HepG2 (cell line): ENCODE measurements around the gene PIP5KL1. TPM values are rescaled to one million over a fixed set of nuclear protein-coding genes. Genes with fewer than 3 reads are reported as not detected.

Experiments used
- AGO1 ChIP-seq: fragments of 200-400 bp; formaldehyde crosslinking; IDR thresholded peaks from 2 replicates; pipeline ENCODE4 v1.6.1; 2017; ENCODE audit warnings: mild to moderate bottlenecking, low read depth, low read length, moderate library complexity; ENCODE audit not compliant: poor library complexity, severe bottlenecking
- FOXP1 ChIP-seq, 2 experiments: fragments of 450-650 bp in 1 of 2; IDR thresholded peaks; 2 replicates each; pipeline ENCODE4 v1.6.1; 2017 to 2018; ENCODE audit warnings: antibody characterized with exemption in 1 of 2
- GABPA ChIP-seq, 2 experiments: IDR thresholded peaks; 2 replicates each; pipeline ENCODE4 v1.6.1; 2011 to 2016; ENCODE audit warnings: low read depth in 2 of 2, low read length in 1 of 2, missing biosample characterization in 1 of 2, missing genetic modification characterization in 1 of 2
- HNRNPH1 ChIP-seq: fragments of 200-400 bp; formaldehyde crosslinking; optimal IDR thresholded peaks from 2 replicates; pipeline ENCODE3; 2017; ENCODE audit warnings: mild to moderate bottlenecking, low read depth, low read length
- JDP2 ChIP-seq: sonication (generic); formaldehyde crosslinking; IDR thresholded peaks from 2 replicates; pipeline ENCODE4 v1.8.1; 2022; ENCODE audit warnings: missing genetic modification reagents, borderline replicate concordance
- MLX ChIP-seq: IDR thresholded peaks from 2 replicates; pipeline ENCODE4 v1.6.1; 2016
- MTERF4 ChIP-seq: sonication (generic); formaldehyde crosslinking; IDR thresholded peaks from 2 replicates; pipeline ENCODE4 v1.8.0; 2023; ENCODE audit warnings: mild to moderate bottlenecking, missing genetic modification reagents
- SIN3A ChIP-seq: IDR thresholded peaks from 2 replicates; pipeline ENCODE4 v1.6.1; 2011; ENCODE audit warnings: low read depth, mild to moderate bottlenecking, control low read depth, low read length, borderline replicate concordance
- TOE1 ChIP-seq: sonication (generic); formaldehyde crosslinking; IDR thresholded peaks from 2 replicates; pipeline ENCODE4 v1.4.0; 2020; ENCODE audit warnings: mild to moderate bottlenecking, missing genetic modification reagents
- TRIM22 ChIP-seq: fragments of 450-650 bp; IDR thresholded peaks from 2 replicates; pipeline ENCODE4 v1.6.1; 2017
- ZNF318 ChIP-seq: sonication (generic); formaldehyde crosslinking; IDR thresholded peaks from 2 replicates; pipeline ENCODE4 v1.4.0; 2020; ENCODE audit warnings: mild to moderate bottlenecking, missing genetic modification reagents
- ZNF431 ChIP-seq: sonication (generic); formaldehyde crosslinking; IDR thresholded peaks from 2 replicates; pipeline ENCODE4 v1.9.0; 2022; ENCODE audit warnings: missing genetic modification reagents, low read depth, mild to moderate bottlenecking, borderline replicate concordance
- ZNF513 ChIP-seq: sonication (generic); formaldehyde crosslinking; conservative IDR thresholded peaks from 2 replicates; pipeline ENCODE4 v1.5.0; 2020; ENCODE audit warnings: missing genetic modification reagents
- ZNF563 ChIP-seq: sonication (generic); formaldehyde crosslinking; IDR thresholded peaks from 2 replicates; pipeline ENCODE4 v1.8.0; 2022; ENCODE audit warnings: mild to moderate bottlenecking, moderate library complexity, missing genetic modification reagents
- ZNF777 ChIP-seq: sonication (generic); formaldehyde crosslinking; IDR thresholded peaks from 2 replicates; pipeline ENCODE4 v1.4.0; 2020; ENCODE audit warnings: missing genetic modification reagents
- polyA plus RNA-seq, 8 experiments: library from polyadenylated mRNA; depleted of rRNA in 3 of 8; stranded (reverse) in 7 of 8; unstranded in 1 of 8; fragments of >200 nt; fragmentation: Illumina TruSeq in 4 of 8; extraction: Trizol in 4 of 8; gene quantifications; 2 replicates each; pipeline versions ENCODE4 v1.2.1 to v1.2.3, GENCODE V29; 2011 to 2016; ENCODE audit warnings: low read depth in 4 of 8, missing spikeins in 1 of 8, mixed read lengths in 1 of 8; ENCODE audit not compliant: insufficient read depth in 1 of 8
- total RNA-seq, 5 experiments: library from RNA; depleted of rRNA; stranded (reverse); fragments of >200 nt; fragmentation: Illumina TruSeq; extraction: Trizol; gene quantifications; 2 replicates each; pipeline ENCODE4 v1.2.3, GENCODE V29; 2016; ENCODE audit warnings: low read depth in 1 of 5

The PIP5KL1 gene
- total and polyA plus RNA-seq, 2 of the 13 experiments (the other 11 are each of a cell fraction or from before 2014, with no cell fraction given), result 0.20 to 0.49 TPM

- 0 out of 2 replicates have a peak, but pooled peaks have one; percentile 49 for TF ChIP-seq ZNF318 (CRISPR knock-in tag)
- peak; percentile 78; the same call in 1 of the 2 replicates for TF ChIP-seq ZNF563
- no peak for TF ChIP-seq GABPA (IDR thresholded peaks at IDR 0.05; ENCODE audit: low read depth, low read length)
- TF ChIP-seq GABPA (CRISPR knock-in tag; IDR thresholded peaks at IDR 0.05; ENCODE audit: low read depth), result no peak
- no peak for TF ChIP-seq SIN3A
- TF ChIP-seq AGO1, result no peak
- no peak for TF ChIP-seq ZNF777 (CRISPR knock-in tag)
- TF ChIP-seq JDP2 (CRISPR knock-in tag), result no peak
- TF ChIP-seq TOE1, result no peak
- TF ChIP-seq ZNF431 (CRISPR knock-in tag), result peak; percentile 51
- TF ChIP-seq FOXP1 (IDR thresholded peaks at IDR 0.05), result peak; percentile 89
- peak; percentile 95 for TF ChIP-seq FOXP1 (CRISPR knock-in tag; IDR thresholded peaks at IDR 0.05)
- TF ChIP-seq ZNF513, result no peak
- peak; percentile 87 for TF ChIP-seq MLX (CRISPR knock-in tag)
- 0 out of 2 replicates have a peak, but pooled peaks have one; percentile 49 for TF ChIP-seq MTERF4 (CRISPR knock-in tag)
- TF ChIP-seq TRIM22, result no peak
- no peak for TF ChIP-seq HNRNPH1
Observed at GRCh38 chr9:127950513-127951289, 20.1 kb upstream of the PIP5KL1 start (continued).
